ENCODE measurements around the gene RSPH9. TPM values are rescaled to one million over a fixed set of nuclear protein-coding genes. Genes with fewer than 3 reads are reported as not detected.
A peak's percentile ranks its signal among the peaks of the same experiment; 100 is the strongest.
"Not testable (repeated sequence)": the region's sequence is repeated elsewhere in the genome, so short reads cannot be mapped to it uniquely, and the experiment has no call there.

Gene RSPH9
- total RNA-seq, 2 experiments from 2014 or later: not detected

GRCh38 chr6:43698584-43699349 lies 53.9 kb downstream of the RSPH9 start:
- Mint-ChIP-seq H3K4me1 (ENCODE audit: low read depth) (no peaks in the 10 kb centered on the region), H3K9me3 (no peaks in the 10 kb centered on the region), H3K4me3 (no peak overlapping the region), H3K36me3 (no peaks in the 10 kb centered on the region), H3K27ac (no peak overlapping the region), H3K27me3 (peaks cover 21% of the 10 kb centered on the region)
- DNase-seq: no peak
- intact Hi-C loops (cut with micrococcal nuclease): no loop called here
- ChIA-PET CTCF (interaction anchor here (0.7 kb wide), 1 partner anchor 421 kb away, joined by 4 read pairs; no protein-coding TSS in a partner anchor), POLR2A (no interaction called here)

- no peak for DNase-seq
- ChIA-PET POLR2A (no interaction called here), CTCF (no interaction called here)
- H3K4me3 Mint-ChIP-seq: no peak overlapping the region
- H3K36me3 Mint-ChIP-seq: no peaks in the 10 kb centered on the region
- intact Hi-C loops (cut with micrococcal nuclease): no loop called here
- peaks cover 22% of the 10 kb centered on the region for H3K27me3 Mint-ChIP-seq
- no peak overlapping the region for H3K27ac Mint-ChIP-seq
- no peaks in the 10 kb centered on the region for H3K9me3 Mint-ChIP-seq
- H3K4me1 Mint-ChIP-seq (ENCODE audit: low read depth): no peaks in the 10 kb centered on the region
Observed at GRCh38 chr6:43699564-43700186, 54.8 kb downstream of the RSPH9 start.

GRCh38 chr6:43700939-43701560 lies 56.2 kb downstream of the RSPH9 start:
- H3K36me3 Mint-ChIP-seq; POLR2A ChIA-PET; H3K4me1 Mint-ChIP-seq (ENCODE audit: low read depth); H3K4me3 Mint-ChIP-seq; H3K27ac Mint-ChIP-seq; intact Hi-C loops (cut with micrococcal nuclease); DNase-seq; H3K9me3 Mint-ChIP-seq: not testable (repeated sequence)
- peaks cover 25% of the 10 kb centered on the region for H3K27me3 Mint-ChIP-seq
- CTCF ChIA-PET: interaction anchor here (0.6 kb wide), 1 partner anchor 64 kb away, joined by 3 read pairs; no protein-coding TSS in a partner anchor

GRCh38 chr6:43702171-43702533 lies 57.3 kb downstream of the RSPH9 start:
- Mint-ChIP-seq H3K27ac (no peak overlapping the region), H3K9me3 (no peaks in the 10 kb centered on the region), H3K4me3 (no peak overlapping the region), H3K36me3 (no peaks in the 10 kb centered on the region), H3K4me1 (ENCODE audit: low read depth) (peaks cover 6% of the 10 kb centered on the region), H3K27me3 (peaks cover 33% of the 10 kb centered on the region)
- DNase-seq: no peak
- CTCF ChIA-PET: no interaction called here
- intact Hi-C loops (cut with micrococcal nuclease): no loop called here
- POLR2A ChIA-PET: no interaction called here

GRCh38 chr6:43702534-43703440 lies 58.0 kb downstream of the RSPH9 start:
- peak; percentile 58 for DNase-seq
- ChIA-PET POLR2A (no interaction called here), CTCF (no interaction called here)
- Mint-ChIP-seq H3K27me3 (peaks cover 33% of the 10 kb centered on the region), H3K4me3 (no peak overlapping the region), H3K9me3 (no peaks in the 10 kb centered on the region), H3K4me1 (ENCODE audit: low read depth) (peaks cover 6% of the 10 kb centered on the region), H3K27ac (no peak overlapping the region), H3K36me3 (no peaks in the 10 kb centered on the region)
- intact Hi-C loops (cut with micrococcal nuclease): no loop called here

- DNase-seq: no peak
- Mint-ChIP-seq H3K9me3 (no peaks in the 10 kb centered on the region), H3K27me3 (peaks cover 30% of the 10 kb centered on the region), H3K27ac (no peak overlapping the region), H3K4me3 (no peak overlapping the region), H3K36me3 (no peaks in the 10 kb centered on the region), H3K4me1 (ENCODE audit: low read depth) (peaks cover 6% of the 10 kb centered on the region)
- ChIA-PET CTCF (no interaction called here), POLR2A (no interaction called here)
- intact Hi-C loops (cut with micrococcal nuclease): no loop called here
Observed at GRCh38 chr6:43703512-43704429, 58.9 kb downstream of the RSPH9 start.

- peaks cover 19% of the 10 kb centered on the region for H3K4me1 Mint-ChIP-seq (ENCODE audit: low read depth)
- POLR2A ChIA-PET: interaction anchor here (1.2 kb wide), 1 partner anchor 38 kb away, joined by 3 read pairs; no protein-coding TSS in a partner anchor
- peaks cover 30% of the 10 kb centered on the region for H3K27me3 Mint-ChIP-seq
- intact Hi-C loops (cut with micrococcal nuclease): loop anchor here (5.0 kb wide), 1 partner anchor 39 kb away; no protein-coding TSS in a partner anchor
- no peak overlapping the region for H3K4me3 Mint-ChIP-seq
- DNase-seq: no peak
- H3K9me3 Mint-ChIP-seq: no peaks in the 10 kb centered on the region
- no peak overlapping the region for H3K27ac Mint-ChIP-seq
- CTCF ChIA-PET: no interaction called here
- H3K36me3 Mint-ChIP-seq: no peaks in the 10 kb centered on the region
Observed at GRCh38 chr6:43705996-43706395, 61.2 kb downstream of the RSPH9 start.

GRCh38 chr6:43706788-43707187 lies 62.0 kb downstream of the RSPH9 start:
- Mint-ChIP-seq H3K27me3 (peaks cover 36% of the 10 kb centered on the region), H3K4me1 (ENCODE audit: low read depth) (peaks cover 19% of the 10 kb centered on the region), H3K4me3 (no peak overlapping the region), H3K36me3 (no peaks in the 10 kb centered on the region), H3K9me3 (no peaks in the 10 kb centered on the region), H3K27ac (no peak overlapping the region)
- ChIA-PET CTCF (no interaction called here), POLR2A (no interaction called here)
- DNase-seq: peak; percentile 25
- intact Hi-C loops (cut with micrococcal nuclease): loop anchor here (5.0 kb wide), 1 partner anchor 39 kb away; no protein-coding TSS in a partner anchor

GRCh38 chr6:43707269-43707668 lies 62.4 kb downstream of the RSPH9 start:
- Mint-ChIP-seq H3K4me1 (ENCODE audit: low read depth) (peaks cover 19% of the 10 kb centered on the region), H3K36me3 (no peaks in the 10 kb centered on the region), H3K27me3 (peaks cover 36% of the 10 kb centered on the region), H3K9me3 (no peaks in the 10 kb centered on the region), H3K4me3 (no peak overlapping the region), H3K27ac (no peak overlapping the region)
- CTCF ChIA-PET: no interaction called here
- intact Hi-C loops (cut with micrococcal nuclease): loop anchor here (5.0 kb wide), 1 partner anchor 40 kb away; no protein-coding TSS in a partner anchor
- POLR2A ChIA-PET: no interaction called here
- DNase-seq: no peak

- Mint-ChIP-seq H3K4me1 (ENCODE audit: low read depth) (peaks cover 19% of the 10 kb centered on the region), H3K27ac (no peak overlapping the region), H3K9me3 (no peaks in the 10 kb centered on the region), H3K36me3 (no peaks in the 10 kb centered on the region), H3K4me3 (no peak overlapping the region), H3K27me3 (peaks cover 32% of the 10 kb centered on the region)
- DNase-seq: no peak
- ChIA-PET CTCF (no interaction called here), POLR2A (no interaction called here)
- intact Hi-C loops (cut with micrococcal nuclease): loop anchor here (5.0 kb wide), 1 partner anchor 40 kb away; no protein-coding TSS in a partner anchor
Observed at GRCh38 chr6:43707767-43708166, 62.9 kb downstream of the RSPH9 start.
